HG02938 (cell line): ENCODE measurements around the gene OPHN1.
"Not testable (repeated sequence)": the region's sequence is repeated elsewhere in the genome, so short reads cannot be mapped to it uniquely, and the experiment has no call there.

ENCODE experiments used
- ATAC-seq: cut with Tn5 transposase; IDR thresholded peaks from one replicate; pipeline ENCODE4 v1.9.1; 2021; ENCODE audit warnings: mild to moderate bottlenecking, moderate library complexity; ENCODE audit not compliant: unreplicated experiment

Gene OPHN1

GRCh38 chrX:68083510-68083909, 349.8 kb downstream of the OPHN1 start:
- ATAC-seq = no peak

GRCh38 chrX:68079961-68080360, 353.3 kb downstream of the OPHN1 start:
- ATAC-seq = no peak

GRCh38 chrX:68078801-68079200, 354.5 kb downstream of the OPHN1 start:
- not testable (repeated sequence) for ATAC-seq

GRCh38 chrX:68077378-68077777, 355.9 kb downstream of the OPHN1 start:
- no peak for ATAC-seq

- no peak for ATAC-seq
Observed at GRCh38 chrX:68072041-68072440, 361.3 kb downstream of the OPHN1 start.

GRCh38 chrX:68070119-68070518, 363.2 kb downstream of the OPHN1 start:
- ATAC-seq = not testable (repeated sequence)

- ATAC-seq = no peak
Observed at GRCh38 chrX:68061206-68061535, 372.1 kb downstream of the OPHN1 start.

GRCh38 chrX:68060506-68061205, 372.6 kb downstream of the OPHN1 start:
- no peak for ATAC-seq

GRCh38 chrX:68059469-68059868, 373.8 kb downstream of the OPHN1 start:
- ATAC-seq = no peak

GRCh38 chrX:68049466-68049865, 383.8 kb downstream of the OPHN1 start:
- ATAC-seq = no peak

- ATAC-seq = no peak
Observed at GRCh38 chrX:68048774-68049173, 384.5 kb downstream of the OPHN1 start.

- no peak for ATAC-seq
Observed at GRCh38 chrX:68045008-68045577, 388.2 kb downstream of the OPHN1 start.

- ATAC-seq = no peak
Observed at GRCh38 chrX:68043713-68044438, 389.4 kb downstream of the OPHN1 start.

GRCh38 chrX:68041110-68041509, 392.2 kb downstream of the OPHN1 start:
- ATAC-seq = no peak

GRCh38 chrX:68018248-68019203, 414.8 kb downstream of the OPHN1 start:
- ATAC-seq = no peak

- no peak for ATAC-seq
Observed at GRCh38 chrX:67998540-67998939, 434.8 kb downstream of the OPHN1 start.
